ENCODE results near the gene PLEKHA8.

Gene PLEKHA8, protein sequence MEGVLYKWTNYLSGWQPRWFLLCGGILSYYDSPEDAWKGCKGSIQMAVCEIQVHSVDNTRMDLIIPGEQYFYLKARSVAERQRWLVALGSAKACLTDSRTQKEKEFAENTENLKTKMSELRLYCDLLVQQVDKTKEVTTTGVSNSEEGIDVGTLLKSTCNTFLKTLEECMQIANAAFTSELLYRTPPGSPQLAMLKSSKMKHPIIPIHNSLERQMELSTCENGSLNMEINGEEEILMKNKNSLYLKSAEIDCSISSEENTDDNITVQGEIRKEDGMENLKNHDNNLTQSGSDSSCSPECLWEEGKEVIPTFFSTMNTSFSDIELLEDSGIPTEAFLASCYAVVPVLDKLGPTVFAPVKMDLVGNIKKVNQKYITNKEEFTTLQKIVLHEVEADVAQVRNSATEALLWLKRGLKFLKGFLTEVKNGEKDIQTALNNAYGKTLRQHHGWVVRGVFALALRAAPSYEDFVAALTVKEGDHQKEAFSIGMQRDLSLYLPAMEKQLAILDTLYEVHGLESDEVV

DNA sequence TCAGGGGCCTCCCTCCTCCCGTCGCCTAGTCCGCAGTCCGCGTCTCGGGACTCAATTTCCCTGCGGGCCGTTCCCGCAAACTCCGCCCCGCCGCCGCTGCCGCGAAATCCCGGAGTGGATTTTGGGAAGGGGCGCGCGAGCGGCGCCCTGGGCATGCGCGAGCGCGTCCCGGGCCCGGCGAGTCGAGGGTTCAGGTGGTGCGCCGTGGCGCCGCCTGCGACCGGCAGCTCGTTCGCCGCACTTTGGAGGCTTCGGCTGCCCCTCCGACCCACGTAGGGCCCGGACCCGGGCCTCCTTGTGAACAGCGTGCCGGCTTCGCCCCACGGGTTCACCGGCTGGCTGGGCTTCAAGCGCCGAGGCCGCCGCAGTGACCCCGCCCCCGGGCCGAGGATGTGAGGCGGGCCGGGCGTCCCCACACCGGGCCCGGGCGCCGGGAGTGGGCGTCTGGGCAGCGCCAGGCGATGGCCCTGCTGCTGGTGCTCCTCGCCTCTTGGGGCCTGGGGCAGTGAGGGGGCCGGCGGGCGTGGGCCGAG, at the start of gene PLEKHA8:
Gene PLEKHA8, plus strand, starts transcription at position 197 of the 533 bp plus-strand sequence. CDS start 351 bp downstream, outside the sequence.
- DNase-seq (ENCODE audit: low spot score): peak; percentile 87

DNA sequence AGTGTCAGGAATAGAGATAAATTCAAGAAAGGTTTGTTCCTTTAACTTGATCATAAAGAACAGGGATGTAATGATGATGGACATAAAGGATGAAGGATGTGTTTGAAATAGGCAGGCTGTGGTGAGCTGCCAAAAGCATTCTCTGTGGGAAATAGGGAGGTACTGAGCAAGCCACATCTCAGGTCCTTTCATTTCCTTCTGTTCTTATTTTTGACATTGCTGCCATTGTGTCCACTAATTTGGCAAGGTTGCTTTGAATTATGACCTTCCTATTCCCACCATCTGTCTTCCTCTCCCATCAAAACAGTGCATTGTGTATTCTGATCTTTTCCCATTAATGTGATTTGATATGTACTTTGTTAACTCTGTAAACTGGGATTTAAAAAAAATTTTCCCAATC, 48.1 kb upstream of the PLEKHA8 start:
- no peak for DNase-seq (ENCODE audit: low spot score)

DNA sequence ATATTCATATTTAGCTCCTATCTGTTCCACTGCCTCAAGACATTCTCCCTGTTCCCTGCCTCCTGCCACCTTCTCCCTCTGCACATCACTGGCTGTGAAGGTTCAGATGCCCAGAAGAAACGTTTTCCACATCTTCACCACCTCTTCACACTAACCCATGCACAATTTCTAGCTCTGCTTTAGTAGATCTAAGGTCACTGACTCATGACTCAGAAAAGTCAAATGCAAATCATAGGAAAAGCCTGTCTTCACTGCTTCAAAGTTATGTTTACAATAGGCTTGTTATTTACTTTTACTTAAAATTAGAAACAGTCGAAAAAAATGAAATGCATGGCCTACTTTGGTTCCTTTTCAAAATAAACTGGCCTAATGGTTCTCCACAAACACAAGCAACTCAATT, 41.1 kb upstream of the PLEKHA8 start:
- DNase-seq (ENCODE audit: low spot score): no peak

DNA sequence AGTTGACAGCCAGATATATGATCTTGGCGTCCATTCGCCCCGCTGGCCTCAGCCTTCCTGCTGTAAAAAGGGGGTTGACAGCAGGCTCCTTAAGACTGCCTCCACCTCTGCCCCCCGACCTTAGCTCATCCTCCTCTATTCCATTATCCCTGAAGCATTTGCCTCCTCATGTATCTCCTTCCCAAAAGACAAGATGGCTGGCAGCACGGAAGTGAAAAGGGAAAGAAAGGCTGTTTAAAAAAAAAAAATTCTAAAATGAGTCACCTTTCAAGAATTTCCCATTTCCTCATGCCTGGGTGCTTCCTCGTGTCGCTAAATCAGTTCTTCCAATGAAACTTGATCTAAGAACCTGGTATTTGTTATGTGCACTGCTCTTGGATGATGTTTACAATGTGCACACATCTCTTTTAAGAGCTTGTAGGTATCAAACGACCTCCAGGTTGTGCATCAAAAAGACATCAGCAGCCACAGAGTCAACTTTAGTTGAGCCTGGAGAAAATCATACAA, 40.3 kb upstream of the PLEKHA8 start:
- DNase-seq (ENCODE audit: low spot score): peak; percentile 51

DNA sequence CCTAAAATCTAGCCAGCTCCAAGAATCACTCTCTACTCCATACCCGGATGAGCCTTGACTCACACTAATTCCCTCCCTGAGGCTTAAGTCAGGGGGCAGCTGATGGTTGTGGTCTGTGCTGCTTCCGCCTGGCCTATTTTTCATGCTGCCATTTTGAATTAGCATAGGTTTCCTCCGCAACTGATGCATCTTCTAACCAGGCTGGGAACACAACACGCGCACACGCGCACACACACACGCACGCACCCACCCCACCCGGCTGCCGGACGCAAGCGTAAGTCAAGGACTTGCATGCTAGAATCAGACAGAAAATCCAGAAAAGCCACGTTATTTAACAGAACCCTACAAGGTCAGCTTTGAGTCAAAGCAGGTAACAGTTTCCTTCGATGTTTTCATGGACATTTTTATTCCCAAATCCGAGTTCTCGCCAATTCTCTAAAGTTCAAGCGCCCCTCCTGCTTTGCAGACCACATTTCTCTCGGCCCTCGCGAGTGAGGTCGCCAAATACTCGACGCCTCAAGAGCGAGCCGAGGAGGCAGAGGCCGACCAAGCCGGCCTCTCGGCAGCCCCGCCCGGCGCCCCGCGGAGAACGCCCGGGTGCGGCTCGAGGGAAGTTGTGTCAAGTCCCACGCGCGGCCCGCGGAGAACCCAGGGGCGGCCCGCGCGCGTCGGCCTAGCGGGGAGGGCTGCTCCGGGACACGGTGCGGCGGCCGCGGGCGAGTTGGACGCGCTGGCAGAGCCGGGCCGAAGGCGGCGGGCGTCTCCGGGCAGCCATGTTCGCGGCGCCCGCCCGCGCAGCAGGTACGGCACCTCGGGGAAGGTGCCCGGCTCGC, 39.6 kb upstream of the PLEKHA8 start:
- peak; percentile 52 for DNase-seq (ENCODE audit: low spot score)

DNA sequence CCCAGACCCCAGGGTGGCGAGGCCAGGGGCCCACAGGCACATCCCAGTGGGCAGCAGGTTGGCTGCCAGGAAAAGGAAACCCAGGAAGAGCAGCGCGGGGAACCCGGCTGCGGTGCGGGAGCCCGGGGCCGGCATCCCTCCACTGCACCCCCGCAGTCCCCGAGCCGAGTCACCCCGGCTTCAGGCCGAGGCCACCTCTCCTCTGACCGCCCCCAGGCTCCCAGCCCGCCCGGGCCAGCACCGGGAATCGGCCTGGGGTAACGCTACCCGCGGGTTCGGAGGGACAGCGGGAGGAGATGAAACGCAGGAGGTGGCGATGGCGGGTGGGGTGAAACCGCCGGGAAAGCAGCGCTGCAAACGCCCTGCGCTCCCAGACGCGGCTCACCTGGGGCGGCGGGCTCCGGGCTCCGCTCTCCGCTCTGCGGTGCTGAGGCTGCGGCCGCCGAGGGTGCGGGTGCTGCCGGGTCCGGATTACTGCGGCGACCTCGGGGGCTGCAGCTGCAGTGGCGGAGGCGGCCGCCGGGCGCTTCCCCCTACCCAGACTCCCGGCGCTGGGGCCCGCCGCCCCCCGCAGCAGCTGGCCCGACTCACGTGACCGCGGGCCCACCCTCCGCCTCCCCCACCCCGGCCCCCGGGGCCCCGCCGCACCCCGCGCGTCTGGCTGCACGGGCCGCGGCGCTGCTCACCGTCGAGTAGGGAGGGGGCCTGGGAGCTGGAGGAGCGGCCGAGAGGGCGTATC, 38.8 kb upstream of the PLEKHA8 start, which contains the start of gene SCRN1:
Gene SCRN1, minus strand, starts transcription at position 545 of the 739 bp plus-strand sequence. CDS start 20,734 bp downstream, outside the sequence.
- peak; percentile 75 for DNase-seq (ENCODE audit: low spot score)

DNA sequence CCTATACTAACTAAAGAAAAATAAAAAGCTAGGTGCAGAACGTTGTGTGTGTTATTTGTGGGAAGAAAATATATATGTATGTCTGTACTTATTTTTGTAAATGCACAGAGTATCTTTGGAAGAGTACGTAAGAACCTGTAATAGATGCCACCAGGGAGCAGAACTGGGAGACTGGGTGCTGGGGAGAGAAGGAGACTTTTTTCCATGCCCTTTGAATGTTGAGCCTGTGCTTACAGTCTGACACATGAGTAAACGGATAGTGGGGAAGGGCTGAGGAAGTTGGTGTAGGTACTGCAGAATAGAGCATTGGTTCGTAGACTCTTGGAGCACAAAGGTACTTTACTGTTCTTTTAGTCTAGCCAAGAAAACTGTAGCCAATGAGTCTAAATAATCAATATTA, 37.3 kb upstream of the PLEKHA8 start:
- DNase-seq (ENCODE audit: low spot score): no peak

DNA sequence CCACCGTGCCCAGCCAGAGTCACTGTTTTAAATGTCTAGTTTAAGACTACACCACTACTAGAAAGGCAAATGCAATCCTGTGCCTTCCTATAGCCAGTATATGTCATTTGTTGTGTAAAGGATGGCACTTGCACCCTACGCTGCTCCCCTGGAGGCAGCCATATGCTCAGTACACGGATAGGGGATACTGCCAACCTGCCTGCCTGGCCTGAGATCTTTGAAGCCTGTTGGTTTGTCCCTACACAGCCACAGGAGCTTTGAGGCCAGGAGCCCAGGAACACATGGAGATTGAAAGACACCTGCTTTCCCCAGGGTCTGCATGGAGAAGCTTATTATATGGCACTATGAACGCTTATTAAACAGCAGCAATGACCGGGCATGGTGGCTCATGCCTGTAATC, 36.3 kb upstream of the PLEKHA8 start:
- DNase-seq (ENCODE audit: low spot score): no peak

DNA sequence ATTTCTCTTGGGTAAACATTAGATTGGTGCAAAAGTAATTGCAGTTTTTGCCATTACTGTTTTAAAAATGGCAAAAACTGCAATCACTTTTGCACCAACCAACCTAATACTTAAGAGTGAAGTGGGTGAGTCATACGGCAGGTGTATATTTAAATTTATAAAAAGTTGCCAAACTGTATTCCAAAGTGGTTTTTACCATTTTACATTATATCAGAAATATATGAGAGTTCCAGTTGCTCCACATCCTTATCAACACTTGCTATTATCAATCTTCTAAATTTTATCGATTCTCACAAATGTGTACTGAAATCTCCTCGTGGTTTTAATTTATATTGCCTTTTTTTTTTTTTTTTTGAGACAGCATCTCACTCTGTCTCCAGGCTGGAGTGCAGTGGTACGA, 35.1 kb upstream of the PLEKHA8 start:
- no peak for DNase-seq (ENCODE audit: low spot score)

DNA sequence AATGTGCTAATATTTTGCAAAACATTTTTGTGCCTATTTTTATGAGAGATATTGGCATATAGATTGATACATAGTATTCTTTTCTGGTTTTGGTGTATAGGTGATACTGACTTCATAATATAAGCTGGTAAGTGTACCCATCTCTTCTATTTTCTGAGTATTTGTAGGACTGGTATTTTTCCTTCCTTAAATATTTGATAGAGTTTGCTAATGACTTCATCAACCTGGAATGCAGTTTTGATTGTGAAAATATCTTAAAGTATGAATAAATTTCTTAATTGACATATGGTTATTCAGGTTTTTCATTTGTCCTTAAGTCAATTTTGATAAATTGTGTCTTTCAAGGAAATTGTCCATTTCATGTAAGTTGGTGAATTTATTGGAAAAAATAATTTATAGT, 32.6 kb upstream of the PLEKHA8 start:
- no peak for DNase-seq (ENCODE audit: low spot score)

DNA sequence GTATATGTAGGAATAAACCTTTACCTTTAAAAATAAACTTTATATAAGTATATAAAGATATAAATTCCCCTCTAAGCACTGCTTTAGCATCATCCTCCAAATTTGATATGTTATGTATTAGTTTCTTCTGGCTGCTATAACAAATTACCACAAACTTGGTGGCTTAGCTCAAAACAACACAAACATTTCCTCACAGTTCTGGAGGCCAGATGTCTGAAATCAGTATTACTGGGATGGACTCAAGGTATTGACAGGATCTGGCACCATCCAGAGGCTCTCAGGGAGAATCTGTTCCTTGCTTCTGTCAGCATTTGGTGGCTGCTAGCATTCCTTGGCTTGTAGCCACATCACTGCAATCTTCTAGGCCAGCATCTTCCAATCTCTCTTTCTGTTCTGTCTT, 31.9 kb upstream of the PLEKHA8 start:
- DNase-seq (ENCODE audit: low spot score): no peak

DNA sequence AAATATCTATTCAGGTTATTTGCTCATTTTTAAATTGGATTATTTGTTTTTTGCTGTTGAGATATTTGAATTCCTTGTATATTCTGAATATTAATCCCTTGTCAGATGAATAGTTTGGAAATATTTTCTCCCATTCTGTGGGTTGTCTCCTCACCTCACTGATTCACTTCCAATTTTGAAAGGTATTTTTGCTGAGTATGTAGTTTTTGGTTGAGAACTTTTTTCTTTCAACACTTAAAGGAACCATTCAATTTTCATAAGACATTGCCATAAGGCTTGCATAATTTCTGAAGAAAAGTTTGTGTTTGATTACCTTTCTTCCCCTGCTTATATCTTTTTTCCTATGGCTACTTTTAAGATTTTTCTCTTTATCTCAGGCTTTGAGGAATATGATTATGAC, 29.7 kb upstream of the PLEKHA8 start:
- DNase-seq (ENCODE audit: low spot score): no peak

DNA sequence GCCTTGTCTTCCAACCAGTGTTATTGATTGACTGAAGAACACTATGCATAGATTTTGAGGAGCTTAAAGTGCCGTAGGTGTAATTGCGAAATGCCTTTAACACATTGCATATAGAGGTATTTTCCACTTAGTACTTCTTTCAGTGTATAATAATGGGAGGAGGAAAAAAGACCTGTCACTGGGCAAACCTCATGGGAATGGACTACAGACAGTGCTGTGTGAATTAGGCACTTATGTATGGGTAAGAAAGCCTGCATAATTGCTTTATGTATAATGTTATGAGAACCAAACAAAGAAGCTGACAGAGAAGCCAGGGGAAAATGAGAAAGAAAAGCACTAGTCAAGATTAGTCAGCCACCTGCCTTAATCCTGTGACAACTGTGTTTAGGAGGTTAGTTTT, 26.2 kb upstream of the PLEKHA8 start:
- no peak for DNase-seq (ENCODE audit: low spot score)

DNA sequence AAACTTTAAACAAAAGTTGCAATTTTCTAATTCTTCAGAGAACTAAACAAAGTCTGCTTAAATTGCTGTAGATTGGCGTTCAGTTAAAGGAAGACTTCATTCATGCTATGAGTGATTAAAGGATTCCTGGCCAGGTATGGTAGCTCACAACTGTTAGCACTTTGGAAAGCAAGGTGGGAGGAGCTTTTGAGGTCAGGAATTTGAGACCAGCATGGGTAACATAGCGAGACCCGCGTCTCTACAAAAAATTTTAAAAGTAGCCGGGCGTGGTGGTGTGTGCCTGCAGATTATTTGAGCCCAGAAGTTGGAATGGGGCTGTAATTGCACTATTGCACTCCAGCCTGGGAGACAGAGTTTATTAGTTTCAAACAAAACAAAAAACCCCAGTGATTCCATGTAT, 25.1 kb upstream of the PLEKHA8 start:
- no peak for DNase-seq (ENCODE audit: low spot score)

DNA sequence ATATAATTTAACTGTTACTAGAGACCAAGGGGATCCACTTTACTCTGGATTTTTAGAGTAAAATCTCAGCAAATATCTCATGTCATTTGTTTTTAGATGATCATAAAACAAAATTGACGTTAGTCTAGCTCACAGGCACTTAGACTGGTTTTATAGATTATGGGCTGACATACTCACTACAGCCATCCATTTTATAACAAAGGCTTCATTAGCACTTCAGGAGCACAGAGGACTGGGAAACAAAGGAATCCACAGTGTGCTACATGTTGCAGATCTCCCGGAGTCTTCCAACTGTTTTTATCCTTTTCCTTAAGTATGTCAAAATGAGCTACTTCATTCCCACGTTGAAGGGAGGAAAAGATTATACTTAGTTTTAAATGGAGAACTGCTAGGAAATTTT, 22.7 kb upstream of the PLEKHA8 start:
- no peak for DNase-seq (ENCODE audit: low spot score)

DNA sequence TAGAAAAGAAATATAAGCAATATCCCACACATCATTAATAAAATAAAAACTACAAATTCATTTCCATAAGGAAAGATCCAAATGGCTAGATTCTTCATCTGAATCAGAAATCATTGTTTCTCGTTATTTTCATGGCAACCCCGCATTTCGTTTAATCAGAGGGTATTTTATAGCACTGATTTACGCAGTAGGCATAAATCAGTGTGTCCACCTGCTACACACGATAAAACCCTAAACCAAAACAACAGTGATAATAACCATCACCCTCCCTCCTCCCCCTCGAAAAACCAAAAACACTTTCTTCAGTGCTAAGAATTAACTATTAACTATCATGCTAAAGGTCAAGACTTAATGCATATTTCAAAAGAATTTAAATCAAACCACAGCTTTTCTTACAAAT, 18.2 kb upstream of the PLEKHA8 start:
- no peak for DNase-seq (ENCODE audit: low spot score)

DNA sequence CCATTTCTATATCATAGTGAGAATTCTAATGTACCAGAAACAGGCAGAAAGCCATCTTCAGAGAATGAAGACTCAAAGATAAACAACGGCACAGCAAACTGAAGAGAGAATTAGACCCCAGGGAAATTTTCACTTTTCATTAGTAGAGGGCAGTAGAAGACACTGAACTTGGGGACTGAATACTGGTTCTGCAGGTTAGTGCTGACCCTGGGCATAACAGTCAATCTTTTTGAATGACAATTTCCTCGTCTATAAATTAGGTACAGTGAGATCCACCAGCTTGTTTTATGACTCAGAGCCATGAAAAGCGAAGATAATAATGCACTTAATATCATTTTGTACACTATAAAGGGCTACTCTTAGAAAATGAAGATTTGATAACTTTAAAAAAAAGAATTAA, 15.5 kb upstream of the PLEKHA8 start:
- no peak for DNase-seq (ENCODE audit: low spot score)

DNA sequence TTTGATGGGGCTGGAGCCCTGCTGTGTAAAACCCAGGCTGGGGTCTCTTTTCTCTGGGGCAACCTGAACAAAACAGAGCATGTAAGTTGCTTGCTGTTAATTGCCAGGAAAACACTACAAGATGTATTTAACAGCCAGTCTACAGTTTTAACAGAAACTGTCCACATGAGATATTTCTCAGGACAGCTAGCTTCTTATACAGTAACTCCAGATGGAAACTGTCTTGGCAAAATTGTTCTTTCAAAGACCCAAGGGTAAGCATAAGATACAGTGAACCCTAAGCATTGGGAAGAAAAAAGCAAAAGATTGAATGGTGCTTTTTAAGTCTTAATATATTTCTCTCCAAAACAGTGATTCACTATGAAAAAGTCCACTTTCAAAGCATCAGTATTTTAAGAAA, 9.8 kb upstream of the PLEKHA8 start:
- DNase-seq (ENCODE audit: low spot score): no peak

DNA sequence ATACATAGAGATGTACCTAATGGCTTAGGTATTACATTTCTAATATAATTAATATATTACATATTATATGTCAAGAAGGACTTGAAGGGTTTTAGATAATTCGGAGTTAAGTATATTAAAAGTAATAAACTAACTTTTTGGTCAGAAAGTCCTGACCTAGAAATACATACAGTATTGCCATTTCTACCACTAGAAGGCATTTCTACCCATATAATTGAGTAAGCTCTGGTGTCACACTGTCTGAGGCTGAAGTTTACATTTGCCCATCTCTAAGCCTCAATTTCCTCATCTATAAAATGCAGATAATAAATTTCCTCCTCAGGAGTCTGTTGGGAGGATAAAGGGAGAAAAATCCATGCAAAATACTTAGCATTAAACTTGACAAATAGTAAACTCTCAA, 8.8 kb upstream of the PLEKHA8 start:
- DNase-seq (ENCODE audit: low spot score): no peak

DNA sequence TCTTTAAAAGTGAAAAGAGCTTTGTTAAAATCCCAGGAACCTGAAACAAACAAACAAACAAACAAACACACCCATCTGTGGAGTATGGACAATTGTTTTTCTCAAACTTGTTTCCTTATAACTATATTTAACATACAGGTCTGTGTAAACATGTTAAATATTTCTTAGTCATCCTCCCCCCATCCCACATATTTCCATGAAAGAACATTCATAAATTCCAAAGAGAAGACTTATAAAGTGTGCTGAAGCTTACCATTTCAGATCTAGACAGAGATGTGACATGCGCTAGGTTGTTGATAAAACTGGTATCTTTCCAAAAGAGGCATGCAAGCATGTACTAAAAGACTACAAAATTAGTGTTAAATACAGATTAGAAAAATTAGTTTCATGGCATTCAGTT, 8.3 kb upstream of the PLEKHA8 start:
- no peak for DNase-seq (ENCODE audit: low spot score)

DNA sequence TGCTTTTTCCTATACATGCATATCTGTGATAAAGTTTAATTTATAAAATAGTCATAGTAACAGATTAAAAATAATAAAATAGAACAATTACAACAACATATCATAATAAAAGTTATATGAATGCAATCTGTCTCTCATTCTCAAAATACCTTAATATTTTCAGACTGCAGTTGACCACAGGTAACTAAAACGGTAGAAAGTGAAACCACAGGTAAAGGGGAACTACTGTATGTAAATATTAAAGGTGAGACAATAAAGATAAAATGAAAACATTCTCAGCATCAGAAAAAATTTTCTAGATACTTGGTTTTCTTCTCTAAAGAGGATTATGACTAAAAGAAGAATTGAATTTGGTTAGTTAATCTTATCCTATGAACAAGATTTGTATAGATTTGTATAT, 7.7 kb upstream of the PLEKHA8 start:
- DNase-seq (ENCODE audit: low spot score): no peak

DNA sequence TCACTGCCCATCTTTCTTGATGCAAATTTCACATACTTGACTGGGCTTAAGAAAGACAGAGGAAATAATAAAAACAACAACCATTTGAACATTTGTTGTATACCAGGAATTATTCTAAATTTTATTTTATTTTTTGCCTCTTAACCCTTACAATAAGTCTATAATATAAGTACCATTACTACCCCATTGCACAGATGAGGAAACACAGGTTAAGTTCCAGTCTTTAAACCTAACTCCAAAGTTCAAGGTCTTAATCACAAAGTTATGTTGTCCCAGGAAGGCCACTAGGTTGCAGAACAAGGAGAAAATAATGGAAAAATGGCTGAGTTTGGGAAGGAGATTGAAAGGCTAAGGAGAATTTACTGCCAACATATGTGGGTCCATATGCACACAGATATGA, 5.2 kb upstream of the PLEKHA8 start:
- DNase-seq (ENCODE audit: low spot score): no peak
